Measurements from ENCODE around the gene LIPH. TPM values are rescaled to one million over a fixed set of nuclear protein-coding genes. Genes with fewer than 3 reads are reported as not detected.

Gene LIPH
- total and polyA plus RNA-seq, 10 of the 15 experiments (the other 5 are each of a cell fraction or from before 2014, with no cell fraction given), result 2.2 to 11.1 (median 5.4) TPM

- Histone ChIP-seq H3K27me3 (replicated peaks in 1 of 2; ENCODE audit: control insufficient read depth in 2 of 2, insufficient read depth in 2 of 2, low read length in 1 of 2) (no peaks in the 10 kb centered on the region), H3K4me2 (ENCODE audit: control insufficient read depth, insufficient read depth) (peak overlapping the region; percentile 99), H4K20me1 (ENCODE audit: control insufficient read depth, insufficient read depth) (no peaks in the 10 kb centered on the region), H3K9me3 (replicated peaks; ENCODE audit: control insufficient read depth, insufficient read depth, low read length) (no peaks in the 10 kb centered on the region), H3K27ac (ENCODE audit: control insufficient read depth, insufficient read depth) (peak overlapping the region; percentile 87), H3K4me3 (peak overlapping the region; percentile 62), H3K36me3 (ENCODE audit: control insufficient read depth in 2 of 2, insufficient read depth in 2 of 2, low read length in 1 of 2) (no peaks in the 10 kb centered on the region), H2AFZ (ENCODE audit: control insufficient read depth, low read depth, low read length) (peak overlapping the region; percentile 97), H3K4me1 (ENCODE audit: control insufficient read depth, insufficient read depth, low read length) (peaks cover 18% of the 10 kb centered on the region), H3K79me2 (ENCODE audit: control insufficient read depth, insufficient read depth, low read length) (peaks cover 16% of the 10 kb centered on the region), H3K9ac (ENCODE audit: control insufficient read depth, insufficient read depth, low read length) (peak overlapping the region; percentile 68)
- in situ Hi-C loops (cut with MboI) (no loop called here), intact Hi-C loops (cut with micrococcal nuclease; ENCODE audit: unreplicated experiment) (no loop called here)
- RAD21 ChIA-PET (ENCODE audit: unreplicated experiment), result no interaction called here
- no peak for ATAC-seq
- FAIRE-seq, result no peak
- TF ChIP-seq SMAD1 (IDR thresholded peaks at IDR 0.05; ENCODE audit: low read depth, partially characterized antibody) (no peak), MTA3 (IDR thresholded peaks at IDR 0.05; ENCODE audit: borderline replicate concordance, low read length) (0 out of 2 replicates have a peak, but pooled peaks have one; percentile 51)
- TF ChIP-seq, protein P1, sequence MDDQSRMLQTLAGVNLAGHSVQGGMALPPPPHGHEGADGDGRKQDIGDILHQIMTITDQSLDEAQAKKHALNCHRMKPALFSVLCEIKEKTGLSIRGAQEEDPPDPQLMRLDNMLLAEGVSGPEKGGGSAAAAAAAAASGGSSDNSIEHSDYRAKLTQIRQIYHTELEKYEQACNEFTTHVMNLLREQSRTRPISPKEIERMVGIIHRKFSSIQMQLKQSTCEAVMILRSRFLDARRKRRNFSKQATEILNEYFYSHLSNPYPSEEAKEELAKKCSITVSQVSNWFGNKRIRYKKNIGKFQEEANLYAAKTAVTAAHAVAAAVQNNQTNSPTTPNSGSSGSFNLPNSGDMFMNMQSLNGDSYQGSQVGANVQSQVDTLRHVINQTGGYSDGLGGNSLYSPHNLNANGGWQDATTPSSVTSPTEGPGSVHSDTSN (IDR thresholded peaks at IDR 0.05; ENCODE audit: insufficient replicate concordance, low read depth, low read length), result no peak
- 10% methylated on average over 9 of the region's 9 CpGs for WGBS (ENCODE audit: insufficient coverage, insufficient replicate concordance, low lambda C conversion rate, missing lambda C conversion rate)
- no peak for DNase-seq (ENCODE audit: low read depth, low spot score)
- POLR2A ChIA-PET, result interaction anchor here (1.0 to 1.7 kb wide), 3 partner anchors 13 to 86 kb away, joined by 3 to 10 read pairs (median 3); partner anchors contain the start of gene TMEM41A
- SMC1A ChIA-PET (ENCODE audit: uncharacterized antibody, unreplicated experiment), result interaction anchor here (1.1 to 1.8 kb wide), 2 partner anchors 13 to 26 kb away, joined by 3 to 9 read pairs; no protein-coding TSS in a partner anchor
- BruUV-seq (replicated peaks), result TSS peak; percentile 99
- CTCF ChIA-PET, result interaction anchor here (2.0 to 3.6 kb wide), 3 partner anchors 10 to 26 kb away, joined by 10 to 15 read pairs (median 14); no protein-coding TSS in a partner anchor
These were observed 33.1 kb upstream of the LIPH start for GRCh38 chr3:185585518-185585858.

DNA sequence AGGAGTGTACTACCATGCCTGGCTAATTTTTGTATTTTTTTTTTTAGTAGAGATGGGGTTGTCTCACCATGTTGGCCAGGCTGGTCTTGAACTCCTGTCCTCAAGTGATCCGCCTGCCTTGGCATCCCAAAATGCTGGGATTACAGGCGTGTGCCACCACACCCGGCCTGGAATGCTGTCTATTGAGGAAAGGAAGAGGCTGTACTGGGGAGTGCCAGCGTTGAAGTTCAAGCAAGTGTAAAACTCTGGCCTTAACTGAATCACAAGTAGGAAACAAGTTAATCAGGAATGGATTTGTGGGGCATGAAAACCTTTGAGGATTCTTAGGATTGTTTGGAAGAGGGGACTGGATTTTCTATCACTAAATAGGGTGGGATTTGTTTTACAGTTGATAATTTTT lies 32.3 kb upstream of the LIPH start:
- no peak overlapping the region for H3K9ac ChIP-seq (ENCODE audit: control insufficient read depth, insufficient read depth, low read length)
- no TSS peak for BruUV-seq (replicated peaks)
- WGBS (ENCODE audit: insufficient coverage, insufficient replicate concordance, low lambda C conversion rate, missing lambda C conversion rate), result 93% methylated on average over 4 of the region's 4 CpGs
- ChIA-PET POLR2A (no interaction called here), CTCF (interaction anchor here (1.0 kb wide), 1 partner anchor 76 kb away, joined by 4 read pairs; no protein-coding TSS in a partner anchor), SMC1A (ENCODE audit: uncharacterized antibody, unreplicated experiment) (no interaction called here), RAD21 (ENCODE audit: unreplicated experiment) (interaction anchor here (0.6 kb wide), 1 partner anchor 42 kb away, joined by 4 read pairs; no protein-coding TSS in a partner anchor)
- no peaks in the 10 kb centered on the region for H4K20me1 ChIP-seq (ENCODE audit: control insufficient read depth, insufficient read depth)
- no peaks in the 10 kb centered on the region for H3K36me3 ChIP-seq (ENCODE audit: control insufficient read depth in 2 of 2, insufficient read depth in 2 of 2, low read length in 1 of 2)
- H3K27me3 ChIP-seq (replicated peaks in 1 of 2; ENCODE audit: control insufficient read depth in 2 of 2, insufficient read depth in 2 of 2, low read length in 1 of 2), result no peaks in the 10 kb centered on the region
- in situ Hi-C loops (cut with MboI), result no loop called here
- TF ChIP-seq CHD4 (IDR thresholded peaks at IDR 0.05), result no peak
- no peak for TF ChIP-seq STAT1 (conservative IDR thresholded peaks at IDR 0.05)
- FAIRE-seq (no peak), DNase-seq (ENCODE audit: low read depth, low spot score) (no peak), ATAC-seq (no peak)
- no peak overlapping the region for H2AFZ ChIP-seq (ENCODE audit: control insufficient read depth, low read depth, low read length)
- H3K79me2 ChIP-seq (ENCODE audit: control insufficient read depth, insufficient read depth, low read length), result peaks cover 16% of the 10 kb centered on the region
- no peak overlapping the region for H3K4me2 ChIP-seq (ENCODE audit: control insufficient read depth, insufficient read depth)
- peaks cover 18% of the 10 kb centered on the region for H3K4me1 ChIP-seq (ENCODE audit: control insufficient read depth, insufficient read depth, low read length)
- no peak overlapping the region for H3K27ac ChIP-seq (ENCODE audit: control insufficient read depth, insufficient read depth)
- no peak overlapping the region for H3K4me3 ChIP-seq
- no peaks in the 10 kb centered on the region for H3K9me3 ChIP-seq (replicated peaks; ENCODE audit: control insufficient read depth, insufficient read depth, low read length)
- intact Hi-C loops (cut with micrococcal nuclease; ENCODE audit: unreplicated experiment), result no loop called here

Measured in GM12878 (cell line).